ENCODE results near the gene PTPRD.

PTPRD gene

DNA sequence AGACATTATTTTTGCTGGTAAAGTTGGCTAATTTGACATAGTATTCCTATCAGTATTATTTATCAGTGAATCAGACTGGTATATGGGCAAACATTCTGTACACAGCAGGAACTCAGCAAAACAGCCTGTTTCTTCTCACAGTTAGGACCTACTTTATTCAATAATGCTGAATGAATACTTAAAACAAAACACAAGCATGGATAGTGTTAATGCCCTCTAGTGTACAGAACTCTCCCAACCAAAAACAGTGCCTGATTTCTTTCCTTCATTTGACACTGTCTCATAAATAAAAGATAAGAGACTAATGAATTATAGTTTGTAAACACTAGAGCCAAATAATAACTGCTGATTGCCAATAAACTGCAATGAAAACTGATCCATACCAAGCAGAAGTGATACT lies 1113.3 kb downstream of the PTPRD start:
- H3K36me3 ChIP-seq (ENCODE audit: insufficient read depth), result no peaks in the 10 kb centered on the region
- H2AFZ ChIP-seq (ENCODE audit: low read depth), result no peak overlapping the region
- TF ChIP-seq, protein P1, sequence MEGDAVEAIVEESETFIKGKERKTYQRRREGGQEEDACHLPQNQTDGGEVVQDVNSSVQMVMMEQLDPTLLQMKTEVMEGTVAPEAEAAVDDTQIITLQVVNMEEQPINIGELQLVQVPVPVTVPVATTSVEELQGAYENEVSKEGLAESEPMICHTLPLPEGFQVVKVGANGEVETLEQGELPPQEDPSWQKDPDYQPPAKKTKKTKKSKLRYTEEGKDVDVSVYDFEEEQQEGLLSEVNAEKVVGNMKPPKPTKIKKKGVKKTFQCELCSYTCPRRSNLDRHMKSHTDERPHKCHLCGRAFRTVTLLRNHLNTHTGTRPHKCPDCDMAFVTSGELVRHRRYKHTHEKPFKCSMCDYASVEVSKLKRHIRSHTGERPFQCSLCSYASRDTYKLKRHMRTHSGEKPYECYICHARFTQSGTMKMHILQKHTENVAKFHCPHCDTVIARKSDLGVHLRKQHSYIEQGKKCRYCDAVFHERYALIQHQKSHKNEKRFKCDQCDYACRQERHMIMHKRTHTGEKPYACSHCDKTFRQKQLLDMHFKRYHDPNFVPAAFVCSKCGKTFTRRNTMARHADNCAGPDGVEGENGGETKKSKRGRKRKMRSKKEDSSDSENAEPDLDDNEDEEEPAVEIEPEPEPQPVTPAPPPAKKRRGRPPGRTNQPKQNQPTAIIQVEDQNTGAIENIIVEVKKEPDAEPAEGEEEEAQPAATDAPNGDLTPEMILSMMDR (conservative IDR thresholded peaks at IDR 0.05; ENCODE audit: low read depth, low read length), result no peak
- H3K79me2 ChIP-seq (ENCODE audit: insufficient read depth, low read depth), result no peaks in the 10 kb centered on the region
- no peak overlapping the region for H3K27ac ChIP-seq
- no peak overlapping the region for H3K4me3 ChIP-seq (IDR thresholded peaks at IDR 0.05; ENCODE audit: insufficient read depth, low read depth, low read length)
- no peaks in the 10 kb centered on the region for H4K20me1 ChIP-seq (ENCODE audit: insufficient read depth)
- no peak overlapping the region for H3K4me2 ChIP-seq
- H3K27me3 ChIP-seq (ENCODE audit: insufficient read depth, low read depth), result no peaks in the 10 kb centered on the region
- H3K9ac ChIP-seq, result no peak overlapping the region
- H3K4me1 ChIP-seq (ENCODE audit: low read depth, poor library complexity, severe bottlenecking), result no peaks in the 10 kb centered on the region

DNA sequence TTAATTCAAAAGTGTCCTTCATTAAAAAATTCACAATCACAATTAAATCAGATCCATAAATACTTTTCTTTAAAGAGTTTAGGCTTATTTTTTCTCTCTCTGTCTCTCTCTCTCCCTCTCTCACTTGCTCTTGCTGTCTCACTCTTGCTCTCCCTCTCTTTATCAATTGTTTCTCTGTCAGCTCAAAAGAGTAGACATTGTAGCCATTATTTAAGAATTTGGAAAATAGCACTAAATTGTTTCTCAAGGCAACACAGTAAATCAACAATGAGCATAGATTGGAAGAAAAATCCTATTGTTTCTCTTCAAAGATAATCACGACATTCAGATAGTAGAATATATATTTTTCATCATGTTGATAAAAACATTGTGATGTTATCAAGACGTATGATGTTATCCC lies 1114.0 kb downstream of the PTPRD start:
- H3K9ac ChIP-seq, result no peak overlapping the region
- no peaks in the 10 kb centered on the region for H4K20me1 ChIP-seq (ENCODE audit: insufficient read depth)
- no peak overlapping the region for H2AFZ ChIP-seq (ENCODE audit: low read depth)
- H3K4me2 ChIP-seq, result no peak overlapping the region
- H3K79me2 ChIP-seq (ENCODE audit: insufficient read depth, low read depth), result no peaks in the 10 kb centered on the region
- no peak overlapping the region for H3K4me3 ChIP-seq (IDR thresholded peaks at IDR 0.05; ENCODE audit: insufficient read depth, low read depth, low read length)
- H3K4me1 ChIP-seq (ENCODE audit: low read depth, poor library complexity, severe bottlenecking), result no peaks in the 10 kb centered on the region
- TF ChIP-seq, protein P1 (conservative IDR thresholded peaks at IDR 0.05; ENCODE audit: low read depth, low read length), result no peak
- no peaks in the 10 kb centered on the region for H3K36me3 ChIP-seq (ENCODE audit: insufficient read depth)
- no peaks in the 10 kb centered on the region for H3K27me3 ChIP-seq (ENCODE audit: insufficient read depth, low read depth)
- no peak overlapping the region for H3K27ac ChIP-seq

DNA sequence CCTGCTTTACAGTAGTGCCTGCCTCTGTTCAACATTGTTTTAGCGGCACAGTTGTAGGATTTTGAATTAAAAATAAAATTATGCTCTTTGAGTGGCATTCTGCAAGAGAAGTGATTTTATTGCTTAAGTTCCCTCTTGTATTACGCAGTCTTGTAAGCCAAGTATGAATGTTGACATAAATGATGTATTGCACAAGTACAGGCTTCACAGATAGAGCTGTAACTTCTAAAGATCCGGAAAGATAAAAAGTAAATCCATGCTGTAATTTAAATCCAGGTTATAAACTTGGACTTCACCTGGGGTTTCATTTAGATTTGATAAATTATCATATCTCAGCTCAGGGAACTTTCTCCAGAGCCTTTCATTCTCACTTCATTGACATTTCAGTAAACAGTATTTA lies 1114.7 kb downstream of the PTPRD start:
- H3K79me2 ChIP-seq (ENCODE audit: insufficient read depth, low read depth), result no peaks in the 10 kb centered on the region
- no peaks in the 10 kb centered on the region for H3K27me3 ChIP-seq (ENCODE audit: insufficient read depth, low read depth)
- TF ChIP-seq, protein P1 (conservative IDR thresholded peaks at IDR 0.05; ENCODE audit: low read depth, low read length), result no peak
- H3K9ac ChIP-seq, result no peak overlapping the region
- no peak overlapping the region for H2AFZ ChIP-seq (ENCODE audit: low read depth)
- H3K36me3 ChIP-seq (ENCODE audit: insufficient read depth), result no peaks in the 10 kb centered on the region
- H3K4me1 ChIP-seq (ENCODE audit: low read depth, poor library complexity, severe bottlenecking), result no peaks in the 10 kb centered on the region
- H3K4me3 ChIP-seq (IDR thresholded peaks at IDR 0.05; ENCODE audit: insufficient read depth, low read depth, low read length), result no peak overlapping the region
- no peaks in the 10 kb centered on the region for H4K20me1 ChIP-seq (ENCODE audit: insufficient read depth)
- no peak overlapping the region for H3K4me2 ChIP-seq
- H3K27ac ChIP-seq, result no peak overlapping the region

DNA sequence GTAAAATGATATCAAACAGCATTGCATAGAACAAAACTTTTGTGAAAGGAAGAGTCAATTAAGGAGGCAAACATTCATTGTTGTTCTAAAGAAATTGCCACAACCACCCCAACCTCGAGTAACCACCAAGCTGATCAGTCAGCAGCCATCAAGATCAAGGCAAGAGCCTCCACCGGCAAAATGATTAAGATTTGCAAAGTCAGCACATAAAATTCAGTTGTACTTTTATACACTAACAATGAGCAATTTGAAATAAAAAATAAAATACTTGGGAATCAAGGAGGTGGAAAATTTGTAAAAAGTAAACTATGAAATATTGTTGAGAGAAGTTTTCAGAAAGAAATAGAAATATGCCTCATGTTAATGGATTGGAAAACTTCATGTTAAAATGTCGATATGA lies 1118.5 kb downstream of the PTPRD start:
- Histone ChIP-seq H3K27me3 (ENCODE audit: insufficient read depth, low read depth) (no peaks in the 10 kb centered on the region), H3K79me2 (ENCODE audit: insufficient read depth, low read depth) (no peaks in the 10 kb centered on the region), H3K36me3 (ENCODE audit: insufficient read depth) (no peaks in the 10 kb centered on the region), H4K20me1 (ENCODE audit: insufficient read depth) (no peaks in the 10 kb centered on the region), H3K27ac (no peak overlapping the region), H3K4me3 (IDR thresholded peaks at IDR 0.05; ENCODE audit: insufficient read depth, low read depth, low read length) (no peak overlapping the region), H3K9ac (no peak overlapping the region), H3K4me2 (no peak overlapping the region), H3K4me1 (ENCODE audit: low read depth, poor library complexity, severe bottlenecking) (no peaks in the 10 kb centered on the region), H2AFZ (ENCODE audit: low read depth) (no peak overlapping the region)
- TF ChIP-seq, protein P1 (conservative IDR thresholded peaks at IDR 0.05; ENCODE audit: low read depth, low read length), result no peak

DNA sequence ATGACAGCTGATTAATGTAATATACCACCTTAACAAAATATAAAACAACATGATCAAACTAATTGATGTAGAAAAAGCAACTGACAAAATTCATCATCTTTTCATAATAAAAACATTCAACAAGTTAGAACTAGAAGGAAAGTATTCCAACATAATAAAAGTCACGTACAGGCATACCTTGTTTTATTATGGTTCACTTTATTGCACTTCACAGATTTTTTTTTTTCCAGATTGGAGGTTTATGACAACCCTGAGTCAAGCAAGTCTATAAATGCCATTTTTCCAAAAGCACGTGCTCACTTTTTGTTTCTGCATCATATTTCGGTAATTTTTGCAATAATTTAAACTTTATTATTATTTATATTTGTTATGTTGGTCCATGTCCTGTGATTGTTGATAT lies 1120.3 kb downstream of the PTPRD start:
- TF ChIP-seq, protein P1 (conservative IDR thresholded peaks at IDR 0.05; ENCODE audit: low read depth, low read length), result no peak
- Histone ChIP-seq H3K27ac (no peak overlapping the region), H3K9ac (no peak overlapping the region), H3K36me3 (ENCODE audit: insufficient read depth) (no peaks in the 10 kb centered on the region), H3K4me1 (ENCODE audit: low read depth, poor library complexity, severe bottlenecking) (no peaks in the 10 kb centered on the region), H2AFZ (ENCODE audit: low read depth) (no peak overlapping the region), H3K4me3 (IDR thresholded peaks at IDR 0.05; ENCODE audit: insufficient read depth, low read depth, low read length) (no peak overlapping the region), H3K27me3 (ENCODE audit: insufficient read depth, low read depth) (no peaks in the 10 kb centered on the region), H3K4me2 (no peak overlapping the region), H3K79me2 (ENCODE audit: insufficient read depth, low read depth) (no peaks in the 10 kb centered on the region), H4K20me1 (ENCODE audit: insufficient read depth) (no peaks in the 10 kb centered on the region)

Measured in KMS-11 (cell line).